Activated T-cell treated with anti-CD3 and anti-CD28 coated beads for 1 hour (primary cell): Measurements from ENCODE around the gene CCR2.

Experiments used
- DNase-seq: peaks from one replicate; pipeline ENCODE4 v3.0.0-alpha.2; 2020; ENCODE audit warnings: low read depth

The CCR2 gene

DNA sequence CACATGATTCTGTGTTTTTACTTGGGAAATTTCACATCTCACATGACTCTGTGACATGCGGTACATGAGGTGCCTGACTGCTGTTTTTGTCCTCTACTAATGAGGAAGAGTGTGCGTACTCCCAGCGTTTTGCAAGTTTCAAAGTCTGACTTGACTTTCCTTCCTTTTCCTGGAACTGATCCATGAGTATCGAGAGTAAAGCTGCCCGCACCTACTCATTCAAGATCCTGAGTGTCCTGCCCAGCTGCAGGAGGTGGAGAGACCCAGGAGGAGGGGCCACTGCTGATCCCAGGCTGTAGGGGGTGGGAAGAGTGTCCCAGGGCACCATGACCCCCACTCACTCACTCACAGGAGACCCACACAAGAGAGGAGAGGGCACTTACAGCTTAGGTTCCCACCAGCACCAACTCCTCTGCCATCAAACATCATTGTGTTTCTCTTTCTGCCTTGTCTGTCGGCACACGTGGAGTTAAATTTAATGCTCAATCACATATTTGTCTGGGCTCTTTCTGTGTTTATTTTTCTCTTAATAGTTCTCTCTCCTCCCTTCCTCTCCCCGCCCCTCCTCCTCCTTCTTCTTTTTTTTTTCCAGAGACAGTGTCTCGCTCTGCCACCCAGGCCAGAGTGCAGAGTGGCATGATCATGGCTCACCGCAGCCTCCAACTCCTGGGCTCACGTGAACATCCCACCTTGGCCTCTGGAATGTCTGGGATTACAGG, 51.5 kb downstream of the CCR2 start:
- no peak for DNase-seq

DNA sequence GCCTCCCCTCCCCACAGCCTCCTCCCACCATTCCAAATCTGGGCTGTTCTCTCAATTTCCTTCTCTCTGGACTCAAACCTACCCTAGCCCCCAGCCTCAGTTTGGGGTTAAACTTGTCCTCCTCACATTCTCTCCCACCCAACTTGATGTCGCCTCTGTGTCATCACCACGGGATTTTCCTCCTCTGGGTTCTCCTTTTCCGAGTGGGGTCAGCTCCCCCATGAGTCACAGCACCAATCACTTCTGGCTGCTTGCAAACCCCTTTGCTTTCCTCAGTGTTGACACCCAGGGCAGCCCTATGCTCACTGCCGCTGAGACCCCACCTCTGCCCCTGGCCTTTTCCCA, 52.5 kb downstream of the CCR2 start:
- no peak for DNase-seq

DNA sequence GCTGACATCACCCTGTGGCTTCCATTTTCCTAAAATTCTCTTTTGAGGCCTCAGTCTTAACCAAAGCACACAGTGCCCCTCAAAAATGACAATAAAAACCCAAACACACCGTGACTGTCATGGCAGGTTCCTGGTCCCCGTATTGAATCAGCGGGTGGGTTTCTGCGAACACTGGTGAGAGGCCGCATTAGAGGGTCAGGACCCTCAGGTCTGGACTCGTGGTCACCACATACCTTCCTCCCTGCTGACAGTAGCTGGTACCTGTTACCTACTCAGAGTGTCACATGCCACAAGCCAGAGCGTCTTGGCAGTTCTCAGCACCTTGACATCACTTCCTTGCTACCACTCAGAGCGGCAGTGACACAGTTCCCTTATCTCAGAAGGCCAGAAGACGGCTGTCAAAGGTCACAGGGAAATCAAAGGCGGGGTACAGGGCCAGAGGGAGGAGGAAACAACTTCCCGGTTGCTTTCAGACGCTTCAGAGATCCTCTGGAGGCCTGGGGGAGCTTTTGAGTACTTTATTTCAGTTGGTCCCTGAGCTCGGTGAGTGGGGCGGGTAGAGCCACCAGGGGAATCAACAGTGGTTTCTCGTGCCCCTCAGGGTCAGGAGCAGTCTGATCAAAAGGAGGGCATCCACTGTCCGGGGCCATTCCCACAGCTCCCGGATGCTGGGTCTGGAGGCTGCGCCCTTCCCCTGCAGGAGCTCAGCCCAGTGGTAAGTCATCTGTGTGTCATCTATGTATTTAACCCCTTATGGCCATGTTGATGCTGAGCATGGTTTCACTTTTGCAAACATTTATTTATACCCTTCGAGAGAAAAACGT, 53.1 kb downstream of the CCR2 start, which contains the start of the genes CCR5AS and CCRL2:
CCR5AS (minus strand) TSS at position 279 of the 824 bp plus-strand sequence.
CCRL2 (plus strand) TSS at position 472 of the 824 bp plus-strand sequence. CDS start 821 bp downstream, outside the sequence.
- peak; percentile 5 for DNase-seq

DNA sequence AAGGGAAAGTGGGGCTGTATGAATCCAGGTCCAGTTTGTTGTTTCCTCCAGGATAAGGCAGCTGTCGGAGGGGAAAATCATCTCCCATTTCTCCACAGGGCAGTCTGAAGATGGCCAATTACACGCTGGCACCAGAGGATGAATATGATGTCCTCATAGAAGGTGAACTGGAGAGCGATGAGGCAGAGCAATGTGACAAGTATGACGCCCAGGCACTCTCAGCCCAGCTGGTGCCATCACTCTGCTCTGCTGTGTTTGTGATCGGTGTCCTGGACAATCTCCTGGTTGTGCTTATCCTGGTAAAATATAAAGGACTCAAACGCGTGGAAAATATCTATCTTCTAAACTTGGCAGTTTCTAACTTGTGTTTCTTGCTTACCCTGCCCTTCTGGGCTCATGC, 54.1 kb downstream of the CCR2 start:
- no peak for DNase-seq

DNA sequence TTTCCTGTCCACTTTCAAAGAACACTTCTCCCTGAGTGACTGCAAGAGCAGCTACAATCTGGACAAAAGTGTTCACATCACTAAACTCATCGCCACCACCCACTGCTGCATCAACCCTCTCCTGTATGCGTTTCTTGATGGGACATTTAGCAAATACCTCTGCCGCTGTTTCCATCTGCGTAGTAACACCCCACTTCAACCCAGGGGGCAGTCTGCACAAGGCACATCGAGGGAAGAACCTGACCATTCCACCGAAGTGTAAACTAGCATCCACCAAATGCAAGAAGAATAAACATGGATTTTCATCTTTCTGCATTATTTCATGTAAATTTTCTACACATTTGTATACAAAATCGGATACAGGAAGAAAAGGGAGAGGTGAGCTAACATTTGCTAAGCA, 54.9 kb downstream of the CCR2 start:
- no peak for DNase-seq

DNA sequence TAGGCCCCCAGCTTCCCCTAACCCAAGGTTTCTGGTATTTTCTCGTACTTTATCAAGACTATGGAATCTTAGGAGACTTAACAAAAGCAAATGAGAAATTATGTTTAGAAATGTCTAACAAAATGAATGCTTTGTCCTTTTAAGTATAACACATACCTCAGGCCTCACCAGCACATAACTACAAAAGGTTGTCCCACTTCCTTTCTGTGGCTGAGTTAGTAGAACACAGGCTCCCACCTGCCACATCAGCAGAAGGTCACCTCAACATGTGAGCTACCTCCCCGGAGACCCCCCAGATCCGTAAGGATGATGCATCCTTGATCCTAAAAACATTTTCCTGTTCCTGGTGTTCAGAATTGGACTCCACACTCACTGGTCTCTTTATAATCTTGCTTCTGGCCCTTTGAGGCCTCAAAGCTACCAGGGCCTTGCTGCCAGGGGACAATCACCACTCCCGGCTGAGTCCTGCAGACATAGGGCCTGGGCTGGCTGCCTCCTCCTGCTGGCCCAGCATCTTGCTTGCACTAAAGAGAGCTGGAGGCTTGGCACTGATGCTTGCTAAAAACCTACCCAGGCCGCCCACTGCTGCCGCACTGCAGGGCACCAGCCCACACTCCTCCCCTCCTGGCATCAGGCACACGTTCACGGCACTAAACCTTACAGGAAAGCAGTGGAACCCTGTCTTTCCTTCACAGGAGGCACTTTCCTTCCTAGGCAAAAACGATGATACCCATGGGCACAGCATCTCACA, 56.0 kb downstream of the CCR2 start:
- DNase-seq, result no peak
